Measurements from ENCODE around the gene NOP58. TPM values are rescaled to one million over a fixed set of nuclear protein-coding genes. Genes with fewer than 3 reads are reported as not detected.
"Not testable (repeated sequence)": the region's sequence is repeated elsewhere in the genome, so short reads cannot be mapped to it uniquely, and the experiment has no call there.

NOP58 gene
- total and polyA plus RNA-seq, 7 donors = 15.6 to 91.1 (median 40.0) TPM

DNA sequence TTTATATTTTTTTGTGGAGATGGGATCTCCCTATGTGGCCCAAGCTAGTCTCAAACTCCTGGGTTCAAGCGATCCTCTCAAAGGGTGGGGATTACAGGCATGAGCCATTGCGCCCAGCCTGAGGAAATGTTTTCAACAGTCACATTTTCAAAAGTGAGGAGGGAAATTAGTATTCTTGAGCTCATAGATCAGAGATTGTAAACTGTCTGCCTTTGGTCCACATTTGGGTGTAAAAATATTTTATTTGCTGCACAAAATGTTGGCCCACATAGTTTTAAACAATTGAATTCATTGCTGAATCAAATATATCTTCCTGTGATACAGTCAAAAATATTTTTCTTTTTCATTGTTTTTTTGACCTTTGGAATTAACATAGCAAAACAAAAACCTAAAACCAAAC, 48.6 kb downstream of the NOP58 start:
- WGBS, 2 donors = 93 to 97% methylated on average over 2 of the region's 2 CpGs
- Histone ChIP-seq H3K36me3 (peaks cover 0 to 9% (median 0%) of the 10 kb centered on the region in 4 donors), H3K27ac (no peak overlapping the region), H3K27me3 (no peaks in the 10 kb centered on the region), H3K9me3 (no peaks in the 10 kb centered on the region), H3K4me3 (no peak overlapping the region), H3K4me1 (peaks cover 0 to 23% (median 15%) of the 10 kb centered on the region in 4 donors)
- TF ChIP-seq POLR2AphosphoS5 (IDR thresholded peaks at IDR 0.05) (no peak), POLR2A (IDR thresholded peaks at IDR 0.05) (no peak), EP300 (IDR thresholded peaks at IDR 0.05) (no peak)
- TF ChIP-seq, protein P1, sequence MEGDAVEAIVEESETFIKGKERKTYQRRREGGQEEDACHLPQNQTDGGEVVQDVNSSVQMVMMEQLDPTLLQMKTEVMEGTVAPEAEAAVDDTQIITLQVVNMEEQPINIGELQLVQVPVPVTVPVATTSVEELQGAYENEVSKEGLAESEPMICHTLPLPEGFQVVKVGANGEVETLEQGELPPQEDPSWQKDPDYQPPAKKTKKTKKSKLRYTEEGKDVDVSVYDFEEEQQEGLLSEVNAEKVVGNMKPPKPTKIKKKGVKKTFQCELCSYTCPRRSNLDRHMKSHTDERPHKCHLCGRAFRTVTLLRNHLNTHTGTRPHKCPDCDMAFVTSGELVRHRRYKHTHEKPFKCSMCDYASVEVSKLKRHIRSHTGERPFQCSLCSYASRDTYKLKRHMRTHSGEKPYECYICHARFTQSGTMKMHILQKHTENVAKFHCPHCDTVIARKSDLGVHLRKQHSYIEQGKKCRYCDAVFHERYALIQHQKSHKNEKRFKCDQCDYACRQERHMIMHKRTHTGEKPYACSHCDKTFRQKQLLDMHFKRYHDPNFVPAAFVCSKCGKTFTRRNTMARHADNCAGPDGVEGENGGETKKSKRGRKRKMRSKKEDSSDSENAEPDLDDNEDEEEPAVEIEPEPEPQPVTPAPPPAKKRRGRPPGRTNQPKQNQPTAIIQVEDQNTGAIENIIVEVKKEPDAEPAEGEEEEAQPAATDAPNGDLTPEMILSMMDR (IDR thresholded peaks at IDR 0.05) = no peak
- intact Hi-C loops (cut with DNase I) = no loop called here
- no peak for DNase-seq

DNA sequence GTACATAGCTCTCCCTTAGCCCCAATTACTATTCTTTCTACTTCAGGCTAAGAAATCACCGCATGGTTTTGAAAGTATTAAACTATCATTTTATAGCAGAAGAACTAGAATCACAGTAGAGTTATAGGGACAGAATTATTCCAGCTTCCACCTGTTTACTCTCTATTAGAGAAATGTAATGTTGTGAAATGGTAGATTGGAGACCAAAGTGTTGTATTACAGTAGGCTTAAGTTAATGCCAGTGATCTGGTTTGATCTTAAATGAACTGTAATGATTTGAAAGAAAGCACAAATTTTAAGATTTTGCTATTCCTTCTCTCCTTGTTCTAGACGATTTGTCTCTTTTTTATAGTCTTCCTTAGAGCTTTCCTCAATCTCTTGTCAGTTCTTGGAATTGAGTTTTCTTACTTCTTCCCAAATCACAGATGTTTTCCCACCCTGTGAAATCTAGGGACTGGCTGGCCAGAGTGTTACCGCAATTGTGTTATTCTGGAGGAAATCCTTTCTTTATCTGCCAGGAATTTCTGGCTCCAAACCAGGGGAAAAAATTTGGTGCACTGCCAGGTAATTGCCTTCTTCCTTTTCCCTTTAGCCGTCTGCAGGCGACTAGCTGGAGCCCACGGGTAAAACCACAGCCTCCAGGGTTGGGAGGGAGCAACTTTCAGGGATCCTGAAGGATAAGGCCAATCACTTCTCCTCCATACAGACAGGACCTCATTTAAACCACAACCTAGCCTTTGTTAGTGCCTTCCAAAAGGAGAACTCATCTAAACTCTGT, 51.7 kb downstream of the NOP58 start:
- peak; percentile 79 for DNase-seq

DNA sequence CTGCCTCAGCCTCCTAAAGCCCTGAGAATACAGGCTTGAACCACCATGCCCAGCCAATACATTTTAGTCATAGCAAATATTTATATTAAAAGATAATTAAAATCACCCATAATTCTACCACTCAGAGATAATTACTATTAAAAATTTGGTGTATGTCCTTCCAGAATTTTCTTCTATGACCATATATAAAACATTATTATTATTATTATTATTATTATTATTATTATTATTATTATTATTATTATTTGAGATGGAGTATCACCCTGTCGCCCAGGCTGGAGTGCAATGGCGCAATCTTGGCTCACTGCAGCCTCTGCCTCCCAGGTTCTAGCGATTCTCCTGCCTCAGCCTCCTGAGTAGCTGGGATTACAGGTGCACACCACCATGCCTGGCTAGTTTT, 54.8 kb downstream of the NOP58 start:
- intact Hi-C loops (cut with DNase I); H3K36me3 ChIP-seq; H3K27me3 ChIP-seq; H3K4me3 ChIP-seq; DNase-seq; H3K27ac ChIP-seq; H3K9me3 ChIP-seq: not testable (repeated sequence)
- H3K4me1 ChIP-seq = peaks cover 0 to 23% (median 15%) of the 10 kb centered on the region in 4 donors
- 97 to 99% methylated on average over 3 of the region's 3 CpGs for WGBS, 2 donors

More for the DNA sequence above, 51.7 kb downstream of the NOP58 start:
- intact Hi-C loops (cut with DNase I) = no loop called here
- Histone ChIP-seq H3K27me3 (no peaks in the 10 kb centered on the region), H3K9me3 (no peaks in the 10 kb centered on the region), H3K4me1 (peaks cover 0 to 23% (median 15%) of the 10 kb centered on the region in 4 donors), H3K36me3 (peaks cover 0 to 6% (median 3%) of the 10 kb centered on the region in 4 donors), H3K4me3 (no peak overlapping the region), H3K27ac (peak overlapping the region in 3 of 4 donors; percentile 34 to 50 (median 46))
- 9 to 38% methylated on average over 6 of the region's 6 CpGs for WGBS, 2 donors
- TF ChIP-seq POLR2AphosphoS5 (IDR thresholded peaks at IDR 0.05) (peak in 3 of 4 donors; percentile 42 to 58 (median 55)), POLR2A (IDR thresholded peaks at IDR 0.05) (no peak), EP300 (IDR thresholded peaks at IDR 0.05) (peak in 1 of 4 donors; percentile 45)

DNA sequence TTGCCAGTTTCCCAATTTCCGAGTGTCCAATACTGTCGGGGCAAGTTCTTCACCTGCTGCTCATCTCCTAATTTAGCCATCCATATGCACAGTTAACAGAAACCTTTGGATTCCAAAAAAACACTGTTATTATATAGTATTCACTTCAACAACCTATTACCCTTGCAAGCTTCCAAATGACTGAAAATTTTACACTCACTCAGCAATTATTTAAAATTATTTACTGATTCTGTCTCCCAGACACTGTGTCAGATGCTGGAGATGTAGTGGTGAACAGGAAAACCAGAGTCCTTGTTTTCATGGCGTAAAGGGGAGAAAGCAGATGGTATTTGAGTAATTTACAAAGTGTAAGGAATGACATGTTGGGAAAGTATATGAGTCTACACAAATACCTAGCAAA, 56.9 kb downstream of the NOP58 start:
- intact Hi-C loops (cut with DNase I) = no loop called here
- peaks cover 0 to 10% (median 8%) of the 10 kb centered on the region in 4 donors for H3K4me1 ChIP-seq
- H3K9me3 ChIP-seq = no peaks in the 10 kb centered on the region
- H3K4me3 ChIP-seq = no peak overlapping the region
- TF ChIP-seq POLR2A (IDR thresholded peaks at IDR 0.05) = no peak
- no peak for TF ChIP-seq POLR2AphosphoS5 (IDR thresholded peaks at IDR 0.05)
- TF ChIP-seq, protein P1 (IDR thresholded peaks at IDR 0.05) = no peak
- TF ChIP-seq EP300 (IDR thresholded peaks at IDR 0.05) = no peak
- WGBS, 2 donors = 99% methylated on average over 3 of the region's 3 CpGs
- H3K36me3 ChIP-seq = peaks cover 0 to 12% (median 4%) of the 10 kb centered on the region in 4 donors
- DNase-seq = no peak
- no peak overlapping the region for H3K27ac ChIP-seq
- H3K27me3 ChIP-seq = no peaks in the 10 kb centered on the region

DNA sequence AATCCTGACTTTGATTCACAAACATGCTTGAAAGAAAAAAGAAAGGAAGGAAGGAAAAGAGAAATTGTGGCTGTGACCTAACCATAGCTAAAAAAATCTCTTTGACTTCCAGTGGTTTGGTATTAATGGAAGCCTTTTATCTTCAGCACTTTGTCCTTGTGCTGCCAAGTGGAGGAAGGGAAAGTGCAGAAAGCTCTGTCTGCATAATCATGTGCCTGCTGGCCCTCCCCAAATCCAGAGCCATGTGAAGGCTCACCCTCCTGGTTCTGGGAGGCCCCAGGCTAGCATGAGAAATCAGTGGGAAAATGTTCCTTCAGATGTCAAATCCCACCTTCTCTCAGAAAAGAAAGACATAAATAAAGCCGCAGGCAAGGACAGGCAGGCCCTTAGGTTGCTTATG, 62.3 kb downstream of the NOP58 start:
- Histone ChIP-seq H3K4me3 (no peak overlapping the region), H3K36me3 (peaks cover 0 to 5% (median 0%) of the 10 kb centered on the region in 4 donors), H3K9me3 (no peaks in the 10 kb centered on the region), H3K27ac (no peak overlapping the region), H3K27me3 (no peaks in the 10 kb centered on the region), H3K4me1 (no peaks in the 10 kb centered on the region)
- WGBS, 2 donors = 94 to 96% methylated on average over 1 of the region's 1 CpG
- DNase-seq = no peak
- intact Hi-C loops (cut with DNase I) = no loop called here
- TF ChIP-seq POLR2AphosphoS5 (IDR thresholded peaks at IDR 0.05) (no peak), EP300 (IDR thresholded peaks at IDR 0.05) (no peak), POLR2A (IDR thresholded peaks at IDR 0.05) (no peak)
- TF ChIP-seq, protein P1 (IDR thresholded peaks at IDR 0.05) = no peak
